ENCODE results near the gene KIAA0040. TPM values are rescaled to one million over a fixed set of nuclear protein-coding genes. Genes with fewer than 3 reads are reported as not detected.

The KIAA0040 gene
- total and polyA plus RNA-seq, 3 donors from 2014 or later = 5.8 to 10.3 (median 8.2) TPM

- TF ChIP-seq POLR2A (IDR thresholded peaks at IDR 0.05) (no peak), CTCF (IDR thresholded peaks at IDR 0.05) (no peak)
- Histone ChIP-seq H3K27me3 (no peaks in the 10 kb centered on the region), H3K36me3 (ENCODE audit: low read depth, missing control alignments) (no peaks in the 10 kb centered on the region), H3K4me3 (no peak overlapping the region), H3K4me1 (no peaks in the 10 kb centered on the region), H3K27ac (no peak overlapping the region), H3K9me3 (no peaks in the 10 kb centered on the region)
- WGBS, 2 donors = 86 to 89% methylated on average over 5 of the region's 5 CpGs
- DNase-seq = no peak
- intact Hi-C loops (cut with DNase I; ENCODE audit: low total_unique reads) = no loop called here
Measured at GRCh38 chr1:175166746-175167145, 25.8 kb downstream of the KIAA0040 start.

GRCh38 chr1:175164751-175165150, 27.8 kb downstream of the KIAA0040 start:
- no peak for DNase-seq
- Histone ChIP-seq H3K4me3 (no peak overlapping the region), H3K4me1 (no peaks in the 10 kb centered on the region), H3K36me3 (ENCODE audit: low read depth, missing control alignments) (no peaks in the 10 kb centered on the region), H3K9me3 (no peaks in the 10 kb centered on the region), H3K27me3 (no peaks in the 10 kb centered on the region), H3K27ac (no peak overlapping the region)
- WGBS, 2 donors = 89 to 91% methylated on average over 2 of the region's 2 CpGs
- intact Hi-C loops (cut with DNase I; ENCODE audit: low total_unique reads) = no loop called here
- TF ChIP-seq POLR2A (IDR thresholded peaks at IDR 0.05) = no peak
- TF ChIP-seq CTCF (IDR thresholded peaks at IDR 0.05) = no peak

GRCh38 chr1:175163702-175164101, 28.9 kb downstream of the KIAA0040 start:
- Histone ChIP-seq H3K4me3 (no peak overlapping the region), H3K36me3 (ENCODE audit: low read depth, missing control alignments) (no peaks in the 10 kb centered on the region), H3K9me3 (no peaks in the 10 kb centered on the region), H3K27ac (no peak overlapping the region), H3K27me3 (no peaks in the 10 kb centered on the region), H3K4me1 (no peaks in the 10 kb centered on the region)
- WGBS, 2 donors = 78 to 86% methylated on average over 4 of the region's 4 CpGs
- TF ChIP-seq CTCF (IDR thresholded peaks at IDR 0.05) (no peak), POLR2A (IDR thresholded peaks at IDR 0.05) (no peak)
- intact Hi-C loops (cut with DNase I; ENCODE audit: low total_unique reads) = no loop called here
- DNase-seq = no peak

GRCh38 chr1:175162955-175163354, 29.6 kb downstream of the KIAA0040 start:
- no peak for DNase-seq
- H3K4me1 ChIP-seq = no peaks in the 10 kb centered on the region
- TF ChIP-seq POLR2A (IDR thresholded peaks at IDR 0.05) = no peak
- no peak for TF ChIP-seq CTCF (IDR thresholded peaks at IDR 0.05)
- intact Hi-C loops (cut with DNase I; ENCODE audit: low total_unique reads) = no loop called here
- no peaks in the 10 kb centered on the region for H3K27me3 ChIP-seq
- H3K36me3 ChIP-seq (ENCODE audit: low read depth, missing control alignments) = no peaks in the 10 kb centered on the region
- no peaks in the 10 kb centered on the region for H3K9me3 ChIP-seq
- 80 to 82% methylated on average over 4 of the region's 4 CpGs for WGBS, 2 donors
- H3K4me3 ChIP-seq = no peak overlapping the region
- H3K27ac ChIP-seq = no peak overlapping the region

GRCh38 chr1:175158170-175158591, 34.4 kb downstream of the KIAA0040 start:
- TF ChIP-seq CTCF (IDR thresholded peaks at IDR 0.05) (no peak), POLR2A (IDR thresholded peaks at IDR 0.05) (no peak)
- Histone ChIP-seq H3K4me3 (no peak overlapping the region), H3K4me1 (no peaks in the 10 kb centered on the region), H3K36me3 (ENCODE audit: low read depth, missing control alignments) (no peaks in the 10 kb centered on the region), H3K27ac (no peak overlapping the region), H3K9me3 (no peaks in the 10 kb centered on the region), H3K27me3 (no peaks in the 10 kb centered on the region)
- no peak for DNase-seq
- 78 to 83% methylated on average over 6 of the region's 6 CpGs for WGBS, 2 donors
- intact Hi-C loops (cut with DNase I; ENCODE audit: low total_unique reads) = no loop called here
